Measurements from ENCODE around the gene PPP3CB.

- TF ChIP-seq CTCF (tag by site-specific recombination; IDR thresholded peaks at IDR 0.05) (no peak), ZBTB21 (tag by site-specific recombination; IDR thresholded peaks at IDR 0.05) (no peak), REST (tag by site-specific recombination; IDR thresholded peaks at IDR 0.05) (no peak), ZNF510 (tag by site-specific recombination; IDR thresholded peaks at IDR 0.05; ENCODE audit: insufficient replicate concordance) (no peak), ZNF239 (tag by site-specific recombination; IDR thresholded peaks at IDR 0.05) (no peak), ZNF704 (tag by site-specific recombination; IDR thresholded peaks at IDR 0.05) (no peak)
These were observed 91.1 kb downstream of the PPP3CB start for GRCh38 chr10:73404690-73405089.

Data from HEK293 (cell line).